ENCODE results near the gene HOXA7. TPM values are rescaled to one million over a fixed set of nuclear protein-coding genes. Genes with fewer than 3 reads are reported as not detected.

Gene HOXA7
- total and polyA plus RNA-seq, 10 of the 15 experiments (the other 5 are each of a cell fraction or from before 2014, with no cell fraction given), result not detected

GRCh38 chr7:27203964-27204594 lies 47.6 kb upstream of the HOXA7 start:
- CTCF ChIA-PET, result interaction anchor here (0.6 to 1.8 kb wide), 2 partner anchors 8 to 83 kb away, joined by 3 to 8 read pairs; no protein-coding TSS in a partner anchor
- no TSS peak for BruUV-seq (replicated peaks)
- H3K79me2 ChIP-seq (ENCODE audit: control insufficient read depth, insufficient read depth, low read length), result no peaks in the 10 kb centered on the region
- RAD21 ChIA-PET (ENCODE audit: unreplicated experiment), result interaction anchor here (0.6 kb wide), 1 partner anchor 818 kb away, joined by 3 read pairs; no protein-coding TSS in a partner anchor
- H3K36me3 ChIP-seq (ENCODE audit: control insufficient read depth in 2 of 2, insufficient read depth in 2 of 2, low read length in 1 of 2), result no peaks in the 10 kb centered on the region
- POLR2A ChIA-PET, result interaction anchor here (0.6 kb wide), 1 partner anchor 893 kb away, joined by 4 read pairs; no protein-coding TSS in a partner anchor
- H3K4me1 ChIP-seq (ENCODE audit: control insufficient read depth, insufficient read depth, low read length), result no peaks in the 10 kb centered on the region; the same call in 1 of the 2 replicates
- H3K9me3 ChIP-seq (replicated peaks; ENCODE audit: control insufficient read depth, insufficient read depth, low read length), result no peaks in the 10 kb centered on the region; the same call in 2 of the 3 replicates
- SMC1A ChIA-PET (ENCODE audit: uncharacterized antibody, unreplicated experiment), result no interaction called here
- peaks cover 26 to 51% of the 10 kb centered on the region in 2 experiments for H3K27me3 ChIP-seq (replicated peaks in 1 of 2; ENCODE audit: control insufficient read depth in 2 of 2, insufficient read depth in 2 of 2, low read length in 1 of 2)
- H3K4me3 ChIP-seq, result no peak overlapping the region
- no peak for TF ChIP-seq TCF12 (IDR thresholded peaks at IDR 0.05; ENCODE audit: low read depth, low read length)
- TF ChIP-seq GABPA (IDR thresholded peaks at IDR 0.05; ENCODE audit: low read depth), result no peak
- no peak for TF ChIP-seq MEF2B (IDR thresholded peaks at IDR 0.05; ENCODE audit: partially characterized antibody, poor library complexity, severe bottlenecking)
- TF ChIP-seq ZNF622 (IDR thresholded peaks at IDR 0.05), result no peak
- no peak for TF ChIP-seq E2F4 (IDR thresholded peaks at IDR 0.05; ENCODE audit: low read depth, low read length)
- no peak for TF ChIP-seq CREM (IDR thresholded peaks at IDR 0.05; ENCODE audit: low read depth)
- TF ChIP-seq MAX (IDR thresholded peaks at IDR 0.05; ENCODE audit: low read depth, low read length), result no peak
- no peak for TF ChIP-seq STAT1 (conservative IDR thresholded peaks at IDR 0.05)
- no peaks in the 10 kb centered on the region for H4K20me1 ChIP-seq (ENCODE audit: control insufficient read depth, insufficient read depth)
- in situ Hi-C loops (cut with MboI), result loop anchor here (5.0 kb wide), 1 partner anchor 718 kb away; no protein-coding TSS in a partner anchor
- intact Hi-C loops (cut with micrococcal nuclease; ENCODE audit: unreplicated experiment), result no loop called here
- H2AFZ ChIP-seq (ENCODE audit: control insufficient read depth, low read depth, low read length), result no peak overlapping the region
- ATAC-seq, result no peak
- DNase-seq (ENCODE audit: low read depth, low spot score), result no peak
- WGBS (ENCODE audit: insufficient coverage, insufficient replicate concordance, low lambda C conversion rate, missing lambda C conversion rate), result 44% methylated on average over 4 of the region's 4 CpGs
- no peak overlapping the region for H3K4me2 ChIP-seq (ENCODE audit: control insufficient read depth, insufficient read depth)
- no peak for FAIRE-seq
- no peak overlapping the region for H3K9ac ChIP-seq (ENCODE audit: control insufficient read depth, insufficient read depth, low read length)
- no peak overlapping the region for H3K27ac ChIP-seq (ENCODE audit: control insufficient read depth, insufficient read depth)
